Brain microvascular endothelial cell (primary cell): ENCODE results near the gene SPCS1.

Source experiments
- DNase-seq: peaks from one replicate; pipeline ENCODE4 v3.0.0-alpha.2; 2020
- H3K27ac ChIP-seq: fragments of 250-450 bp; sonication (Bioruptor Pico); 2 replicates; pipeline ENCODE4 v1.5.1; 2020; ENCODE audit warnings: mild to moderate bottlenecking, moderate library complexity
- H3K27me3 ChIP-seq: fragments of 250-450 bp; sonication (Bioruptor Pico); replicated peaks from 2 replicates; pipeline ENCODE4 v1.5.1; 2020; ENCODE audit warnings: mild to moderate bottlenecking
- H3K36me3 ChIP-seq: fragments of 250-450 bp; sonication (Bioruptor Pico); replicated peaks from 2 replicates; pipeline ENCODE4 v1.5.1; 2020; ENCODE audit warnings: mild to moderate bottlenecking
- H3K4me3 ChIP-seq: 2 replicates; pipeline ENCODE4 v1.5.1; 2011; ENCODE audit warnings: low read depth, mild to moderate bottlenecking, control low read depth, low read length, moderate library complexity
- in situ Hi-C: cut with HindIII; loops from 2 replicates; pipeline ENCODE4 v1.10.0; 2017; ENCODE audit warnings: low sequenced_read_pairs, low pct_ligation_motif_present
- TF ChIP-seq, protein P1 (sequence below): IDR thresholded peaks from 2 replicates; pipeline ENCODE4 v1.5.1; 2011; ENCODE audit warnings: low read depth, mild to moderate bottlenecking, moderate library complexity, low read length, control low read depth, inconsistent platforms; ENCODE audit errors: missing control alignments

The SPCS1 gene

DNA sequence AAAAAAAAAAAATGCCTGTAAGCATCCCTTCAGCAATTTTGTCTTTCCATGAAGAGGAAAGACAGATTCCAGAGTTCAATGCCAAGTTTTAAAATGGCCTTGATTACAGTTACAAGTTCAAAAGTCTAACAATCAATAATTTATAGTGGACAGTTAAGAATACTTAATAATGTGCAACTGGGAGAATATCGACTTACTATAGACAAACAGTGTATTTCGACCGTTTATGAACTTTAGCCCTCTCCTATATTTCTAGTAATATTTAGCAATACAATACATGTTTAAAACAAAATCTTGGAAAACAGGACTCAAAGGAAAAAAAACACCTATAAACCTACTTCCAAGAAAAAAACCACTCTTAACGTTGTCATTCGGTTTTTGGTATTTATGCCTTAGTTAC is 21.7 kb upstream of the SPCS1 start:
- Histone ChIP-seq H3K36me3 (peaks cover 30% of the 10 kb centered on the region), H3K4me3 (peak overlapping the region; percentile 89), H3K27ac (no peak overlapping the region), H3K27me3 (no peaks in the 10 kb centered on the region)
- in situ Hi-C loops = no loop called here
- DNase-seq = no peak
- TF ChIP-seq, protein P1, sequence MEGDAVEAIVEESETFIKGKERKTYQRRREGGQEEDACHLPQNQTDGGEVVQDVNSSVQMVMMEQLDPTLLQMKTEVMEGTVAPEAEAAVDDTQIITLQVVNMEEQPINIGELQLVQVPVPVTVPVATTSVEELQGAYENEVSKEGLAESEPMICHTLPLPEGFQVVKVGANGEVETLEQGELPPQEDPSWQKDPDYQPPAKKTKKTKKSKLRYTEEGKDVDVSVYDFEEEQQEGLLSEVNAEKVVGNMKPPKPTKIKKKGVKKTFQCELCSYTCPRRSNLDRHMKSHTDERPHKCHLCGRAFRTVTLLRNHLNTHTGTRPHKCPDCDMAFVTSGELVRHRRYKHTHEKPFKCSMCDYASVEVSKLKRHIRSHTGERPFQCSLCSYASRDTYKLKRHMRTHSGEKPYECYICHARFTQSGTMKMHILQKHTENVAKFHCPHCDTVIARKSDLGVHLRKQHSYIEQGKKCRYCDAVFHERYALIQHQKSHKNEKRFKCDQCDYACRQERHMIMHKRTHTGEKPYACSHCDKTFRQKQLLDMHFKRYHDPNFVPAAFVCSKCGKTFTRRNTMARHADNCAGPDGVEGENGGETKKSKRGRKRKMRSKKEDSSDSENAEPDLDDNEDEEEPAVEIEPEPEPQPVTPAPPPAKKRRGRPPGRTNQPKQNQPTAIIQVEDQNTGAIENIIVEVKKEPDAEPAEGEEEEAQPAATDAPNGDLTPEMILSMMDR = no peak

DNA sequence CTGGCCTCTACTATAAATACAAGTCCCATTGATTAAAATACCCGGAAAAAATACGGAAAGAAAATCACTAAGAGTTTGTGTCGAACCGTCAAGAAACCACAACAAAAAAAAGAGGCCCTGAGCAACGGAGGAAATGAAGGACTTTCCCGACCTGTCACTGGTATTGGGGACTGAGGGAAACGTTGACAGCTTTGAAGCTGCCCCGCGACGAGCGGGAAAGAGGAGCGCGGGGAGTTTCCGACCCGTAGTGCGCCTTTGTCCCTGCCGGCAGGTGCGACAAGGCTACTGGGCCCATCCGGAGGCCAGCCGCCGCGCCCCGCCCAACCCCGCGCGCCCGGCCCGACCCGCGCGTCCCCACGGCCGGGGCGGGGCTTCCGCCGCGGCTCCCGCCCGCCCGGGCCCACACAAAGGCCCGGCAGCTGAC is 20.6 kb upstream of the SPCS1 start:
- H3K4me3 ChIP-seq = peak overlapping the region; percentile 89
- in situ Hi-C loops = no loop called here
- TF ChIP-seq, protein P1 = no peak
- peaks cover 38% of the 10 kb centered on the region for H3K36me3 ChIP-seq
- H3K27me3 ChIP-seq = no peaks in the 10 kb centered on the region
- no peak for DNase-seq
- peak overlapping the region; percentile 95 for H3K27ac ChIP-seq

DNA sequence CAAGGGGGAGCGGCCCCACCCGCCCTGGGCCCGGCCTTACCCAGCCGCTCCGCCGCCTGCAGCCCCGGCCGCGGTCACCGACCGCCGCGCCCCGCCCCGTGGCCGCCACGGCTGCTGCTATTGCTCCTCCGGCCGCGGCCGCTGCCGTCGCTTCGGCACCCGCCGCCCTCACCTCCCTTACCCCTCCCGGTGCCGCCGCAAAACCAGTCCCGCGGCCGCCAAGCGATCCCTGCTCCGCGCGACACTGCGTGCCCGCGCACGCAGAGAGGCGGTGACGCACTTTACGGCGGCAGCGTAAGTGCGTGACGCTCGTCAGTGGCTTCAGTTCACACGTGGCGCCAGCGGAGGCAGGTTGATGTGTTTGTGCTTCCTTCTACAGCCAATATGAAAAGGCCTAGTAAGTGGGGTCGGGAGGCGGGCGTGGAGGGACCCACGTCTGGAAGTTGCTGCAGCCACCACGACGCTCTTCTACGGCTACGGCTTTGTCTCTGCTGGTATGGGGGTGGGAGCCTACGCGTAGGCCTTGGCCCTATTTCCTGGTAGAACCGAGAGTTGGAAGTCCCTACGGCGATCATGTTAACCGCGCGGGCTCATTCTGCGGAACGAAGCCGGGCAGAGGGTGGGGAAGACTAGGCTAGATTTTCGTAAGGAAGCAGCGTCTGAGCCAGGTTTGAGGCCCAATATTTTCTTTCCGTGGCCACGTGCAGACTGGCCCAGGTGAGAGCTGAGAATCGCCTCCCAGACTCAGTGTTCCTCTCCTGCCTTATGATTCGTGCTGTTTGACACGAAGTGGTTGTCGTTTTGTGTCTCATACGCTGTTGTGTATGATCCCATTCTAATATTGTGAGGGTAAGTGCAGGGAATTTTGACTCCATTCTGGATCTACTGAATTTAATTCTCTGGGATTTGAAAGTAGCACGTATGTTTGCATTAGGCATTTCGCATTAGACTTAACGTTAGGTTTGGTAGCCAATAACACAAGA is 19.9 kb upstream of the SPCS1 start, which contains the start of the genes GNL3 and PBRM1:
Gene GNL3, plus strand, starts transcription at position 324 of the 983 bp plus-strand sequence. Its CDS starts 61 bp downstream, at position 385.
Gene PBRM1, minus strand, starts transcription at position 205 of the 983 bp plus-strand sequence.
- in situ Hi-C loops = no loop called here

DNA sequence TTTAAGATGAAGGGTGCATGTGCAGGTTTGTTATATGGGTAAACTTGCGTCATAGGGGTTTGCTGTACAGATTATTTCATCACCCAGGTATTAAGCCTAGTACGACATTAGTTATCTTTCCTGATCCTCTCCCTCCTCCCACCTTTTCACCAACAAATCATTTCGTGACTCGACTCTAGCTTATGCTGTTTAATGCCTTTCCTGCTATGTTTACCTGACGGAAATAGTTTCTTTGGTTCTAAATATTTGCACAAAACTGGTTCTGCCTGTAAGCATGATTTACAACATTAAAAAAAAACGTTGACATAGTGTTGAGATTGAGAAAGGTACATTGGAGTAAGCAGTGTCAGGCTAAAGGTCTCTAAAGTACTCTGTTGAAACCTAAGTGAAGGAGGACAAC is 17.6 kb upstream of the SPCS1 start:
- no peak overlapping the region for H3K4me3 ChIP-seq
- no peaks in the 10 kb centered on the region for H3K27me3 ChIP-seq
- no peak overlapping the region for H3K27ac ChIP-seq
- DNase-seq = no peak
- peaks cover 62% of the 10 kb centered on the region for H3K36me3 ChIP-seq
- in situ Hi-C loops = no loop called here
- TF ChIP-seq, protein P1 = no peak

More for the DNA sequence above, 19.9 kb upstream of the SPCS1 start, which contains the start of the genes GNL3 and PBRM1:
- peak; percentile 91 for DNase-seq
- no peaks in the 10 kb centered on the region for H3K27me3 ChIP-seq
- H3K4me3 ChIP-seq = peak within 1 kb of the TSS; percentile 89
- peaks cover 40% of the 10 kb centered on the region for H3K36me3 ChIP-seq
- H3K27ac ChIP-seq = peak within 1 kb of the TSS; percentile 95
- TF ChIP-seq, protein P1 = no peak

DNA sequence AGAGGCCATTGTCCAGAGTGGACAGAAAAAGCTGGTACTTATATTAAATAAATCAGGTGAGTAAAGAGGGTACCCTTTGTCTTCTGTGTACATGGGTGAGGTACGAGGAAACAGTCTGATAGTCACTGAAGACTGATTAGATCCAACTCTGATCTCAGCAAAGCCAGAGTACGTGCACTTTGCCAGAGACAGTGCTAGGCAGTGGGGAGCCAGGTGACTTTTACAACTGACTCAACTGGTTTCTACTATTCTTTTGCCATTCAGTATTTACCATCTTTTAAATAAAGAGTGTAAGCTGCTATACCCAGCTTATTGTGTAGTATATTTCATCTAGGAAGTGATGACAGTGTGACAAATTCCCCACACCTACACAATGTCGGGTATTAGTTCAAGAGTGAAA is 16.8 kb upstream of the SPCS1 start:
- Histone ChIP-seq H3K27ac (no peak overlapping the region), H3K4me3 (no peak overlapping the region), H3K27me3 (no peaks in the 10 kb centered on the region), H3K36me3 (peaks cover 70% of the 10 kb centered on the region)
- TF ChIP-seq, protein P1 = no peak
- DNase-seq = no peak
- in situ Hi-C loops = no loop called here
